Measurements from ENCODE around the gene DTNBP1. TPM values are rescaled to one million over a fixed set of nuclear protein-coding genes. Genes with fewer than 3 reads are reported as not detected.

DTNBP1 gene
- total RNA-seq, 1 experiment from 2014 or later = 6.2 TPM

- H3K27ac ChIP-seq = no peak overlapping the region
- H3K4me1 ChIP-seq = peaks cover 23% of the 10 kb centered on the region
- no peak overlapping the region for H3K4me3 ChIP-seq
- H3K27me3 ChIP-seq = no peaks in the 10 kb centered on the region
- DNase-seq = no peak
- no peaks in the 10 kb centered on the region; the same call in 1 of the 2 replicates for H3K36me3 ChIP-seq
- H3K9me3 ChIP-seq (replicated peaks) = no peaks in the 10 kb centered on the region
Measured at GRCh38 chr6:15503346-15503680, 159.5 kb downstream of the DTNBP1 start.

GRCh38 chr6:15502446-15503345, 160.1 kb downstream of the DTNBP1 start:
- no peak overlapping the region for H3K27ac ChIP-seq
- DNase-seq = no peak
- H3K27me3 ChIP-seq = no peaks in the 10 kb centered on the region
- H3K36me3 ChIP-seq = no peaks in the 10 kb centered on the region; the same call in 1 of the 2 replicates
- peaks cover 23% of the 10 kb centered on the region for H3K4me1 ChIP-seq
- no peak overlapping the region for H3K4me3 ChIP-seq
- no peaks in the 10 kb centered on the region for H3K9me3 ChIP-seq (replicated peaks)

GRCh38 chr6:15501826-15502445, 160.9 kb downstream of the DTNBP1 start:
- no peak overlapping the region for H3K4me3 ChIP-seq
- H3K9me3 ChIP-seq (replicated peaks) = no peaks in the 10 kb centered on the region
- H3K27me3 ChIP-seq = no peaks in the 10 kb centered on the region
- peak in 1 of 2 experiments; percentile 8 for DNase-seq
- no peak overlapping the region for H3K27ac ChIP-seq
- H3K36me3 ChIP-seq = peaks cover 1% of the 10 kb centered on the region; the same call in 1 of the 2 replicates
- H3K4me1 ChIP-seq = peaks cover 23% of the 10 kb centered on the region

GRCh38 chr6:15500901-15501825, 161.7 kb downstream of the DTNBP1 start:
- Histone ChIP-seq H3K36me3 (peaks cover 8% of the 10 kb centered on the region), H3K4me1 (peaks cover 19% of the 10 kb centered on the region), H3K27me3 (no peaks in the 10 kb centered on the region), H3K27ac (no peak overlapping the region), H3K4me3 (no peak overlapping the region), H3K9me3 (replicated peaks) (no peaks in the 10 kb centered on the region)
- DNase-seq = no peak

- Histone ChIP-seq H3K9me3 (replicated peaks) (no peaks in the 10 kb centered on the region), H3K27ac (no peak overlapping the region), H3K4me1 (peaks cover 12% of the 10 kb centered on the region), H3K36me3 (peaks cover 10% of the 10 kb centered on the region), H3K4me3 (no peak overlapping the region), H3K27me3 (no peaks in the 10 kb centered on the region)
- DNase-seq = no peak
Measured at GRCh38 chr6:15500078-15500740, 162.6 kb downstream of the DTNBP1 start.

GRCh38 chr6:15499591-15499990, 163.2 kb downstream of the DTNBP1 start:
- no peak overlapping the region for H3K27ac ChIP-seq
- peaks cover 10% of the 10 kb centered on the region for H3K36me3 ChIP-seq
- no peaks in the 10 kb centered on the region for H3K27me3 ChIP-seq
- no peak for DNase-seq
- H3K4me3 ChIP-seq = no peak overlapping the region
- H3K4me1 ChIP-seq = peaks cover 19% of the 10 kb centered on the region
- no peaks in the 10 kb centered on the region for H3K9me3 ChIP-seq (replicated peaks)

GRCh38 chr6:15499125-15499524, 163.7 kb downstream of the DTNBP1 start:
- peaks cover 18% of the 10 kb centered on the region for H3K4me1 ChIP-seq
- no peaks in the 10 kb centered on the region for H3K27me3 ChIP-seq
- DNase-seq = no peak
- H3K36me3 ChIP-seq = peaks cover 10% of the 10 kb centered on the region
- no peak overlapping the region for H3K4me3 ChIP-seq
- H3K27ac ChIP-seq = no peak overlapping the region
- H3K9me3 ChIP-seq (replicated peaks) = no peaks in the 10 kb centered on the region

GRCh38 chr6:15498640-15499039, 164.2 kb downstream of the DTNBP1 start:
- no peaks in the 10 kb centered on the region for H3K27me3 ChIP-seq
- H3K4me1 ChIP-seq = peaks cover 13% of the 10 kb centered on the region
- H3K9me3 ChIP-seq (replicated peaks) = no peaks in the 10 kb centered on the region
- H3K27ac ChIP-seq = no peak overlapping the region
- DNase-seq = no peak
- H3K36me3 ChIP-seq = peaks cover 10% of the 10 kb centered on the region
- no peak overlapping the region for H3K4me3 ChIP-seq

GRCh38 chr6:15496345-15497131, 166.3 kb downstream of the DTNBP1 start:
- Histone ChIP-seq H3K36me3 (peaks cover 10% of the 10 kb centered on the region), H3K4me3 (no peak overlapping the region), H3K9me3 (replicated peaks) (no peaks in the 10 kb centered on the region), H3K27ac (0 out of 2 replicates have a peak overlapping the region, but pooled peaks have one; percentile 57), H3K27me3 (no peaks in the 10 kb centered on the region), H3K4me1 (peaks cover 9% of the 10 kb centered on the region)
- DNase-seq = no peak

- Histone ChIP-seq H3K4me3 (no peak overlapping the region), H3K27me3 (no peaks in the 10 kb centered on the region), H3K36me3 (peaks cover 10% of the 10 kb centered on the region), H3K4me1 (peaks cover 9% of the 10 kb centered on the region), H3K27ac (peak overlapping the region; percentile 57), H3K9me3 (replicated peaks) (no peaks in the 10 kb centered on the region)
- DNase-seq = peak; percentile 72 to 76
Measured at GRCh38 chr6:15495375-15495901, 167.4 kb downstream of the DTNBP1 start.

- no peak overlapping the region for H3K27ac ChIP-seq
- H3K4me3 ChIP-seq = no peak overlapping the region
- DNase-seq = no peak
- no peaks in the 10 kb centered on the region for H3K27me3 ChIP-seq
- H3K9me3 ChIP-seq (replicated peaks) = no peaks in the 10 kb centered on the region
- peaks cover 9% of the 10 kb centered on the region for H3K4me1 ChIP-seq
- H3K36me3 ChIP-seq = peaks cover 10% of the 10 kb centered on the region
Measured at GRCh38 chr6:15493437-15494168, 169.2 kb downstream of the DTNBP1 start.

GRCh38 chr6:15491986-15492269, 170.9 kb downstream of the DTNBP1 start:
- H3K9me3 ChIP-seq (replicated peaks) = no peaks in the 10 kb centered on the region
- no peaks in the 10 kb centered on the region for H3K27me3 ChIP-seq
- H3K4me1 ChIP-seq = peaks cover 9% of the 10 kb centered on the region
- H3K36me3 ChIP-seq = peaks cover 9% of the 10 kb centered on the region
- no peak overlapping the region for H3K4me3 ChIP-seq
- no peak overlapping the region for H3K27ac ChIP-seq
- DNase-seq = no peak

All from SJCRH30 (cell line).